GM19463 (cell line): Measurements from ENCODE around the gene CBX4.

Experiments
- ATAC-seq: cut with Tn5 transposase; IDR thresholded peaks from one replicate; pipeline ENCODE4 v1.9.1; 2021; ENCODE audit warnings: mild to moderate bottlenecking, moderate library complexity; ENCODE audit not compliant: unreplicated experiment

CBX4 gene

GRCh38 chr17:79802039-79802735 is 37.1 kb downstream of the CBX4 start:
- no peak for ATAC-seq

- ATAC-seq: no peak
These were observed 37.8 kb downstream of the CBX4 start for GRCh38 chr17:79801156-79802038.

GRCh38 chr17:79800325-79801155 is 38.7 kb downstream of the CBX4 start:
- no peak for ATAC-seq

DNA sequence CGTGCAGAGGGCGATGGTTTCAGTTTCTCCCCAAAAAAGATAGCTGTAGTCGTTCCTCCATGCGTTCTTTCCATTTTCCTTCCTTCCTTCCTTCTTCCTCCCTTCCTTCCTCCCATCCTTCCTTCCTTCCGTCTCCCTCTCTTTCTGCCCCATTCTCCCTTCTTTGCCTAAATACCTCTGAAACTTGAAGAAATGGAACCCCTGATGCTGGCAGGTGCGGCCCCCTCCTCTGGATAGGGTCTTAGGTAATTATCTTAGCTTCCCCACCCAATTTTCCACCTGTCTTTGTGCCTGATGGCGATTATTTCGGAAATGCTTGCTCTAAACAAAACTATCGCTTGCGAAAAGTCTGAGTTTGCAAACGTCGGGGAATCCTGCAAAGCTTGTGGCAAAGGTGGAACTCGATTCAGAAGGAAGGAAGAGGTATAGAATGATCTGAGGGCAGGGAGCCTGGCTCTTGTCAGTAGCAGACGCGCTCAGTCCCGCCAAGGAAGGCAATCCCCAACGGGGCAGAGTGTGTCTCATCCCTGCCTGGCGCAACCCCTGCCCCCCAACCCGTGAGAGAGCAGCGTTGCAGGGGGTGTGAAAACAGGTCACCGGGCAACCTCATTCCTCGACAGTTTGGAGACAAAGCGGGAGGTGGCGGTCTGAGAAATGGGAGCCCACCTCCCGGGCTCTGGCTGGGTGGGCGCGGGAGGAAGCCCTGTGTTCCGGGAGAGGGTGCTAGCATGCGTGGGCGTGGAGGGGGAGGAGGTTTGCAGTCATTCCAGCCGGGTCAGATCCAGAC is 39.5 kb downstream of the CBX4 start:
- no peak for ATAC-seq

- no peak for ATAC-seq
These were observed 40.1 kb downstream of the CBX4 start for GRCh38 chr17:79799174-79799537.

DNA sequence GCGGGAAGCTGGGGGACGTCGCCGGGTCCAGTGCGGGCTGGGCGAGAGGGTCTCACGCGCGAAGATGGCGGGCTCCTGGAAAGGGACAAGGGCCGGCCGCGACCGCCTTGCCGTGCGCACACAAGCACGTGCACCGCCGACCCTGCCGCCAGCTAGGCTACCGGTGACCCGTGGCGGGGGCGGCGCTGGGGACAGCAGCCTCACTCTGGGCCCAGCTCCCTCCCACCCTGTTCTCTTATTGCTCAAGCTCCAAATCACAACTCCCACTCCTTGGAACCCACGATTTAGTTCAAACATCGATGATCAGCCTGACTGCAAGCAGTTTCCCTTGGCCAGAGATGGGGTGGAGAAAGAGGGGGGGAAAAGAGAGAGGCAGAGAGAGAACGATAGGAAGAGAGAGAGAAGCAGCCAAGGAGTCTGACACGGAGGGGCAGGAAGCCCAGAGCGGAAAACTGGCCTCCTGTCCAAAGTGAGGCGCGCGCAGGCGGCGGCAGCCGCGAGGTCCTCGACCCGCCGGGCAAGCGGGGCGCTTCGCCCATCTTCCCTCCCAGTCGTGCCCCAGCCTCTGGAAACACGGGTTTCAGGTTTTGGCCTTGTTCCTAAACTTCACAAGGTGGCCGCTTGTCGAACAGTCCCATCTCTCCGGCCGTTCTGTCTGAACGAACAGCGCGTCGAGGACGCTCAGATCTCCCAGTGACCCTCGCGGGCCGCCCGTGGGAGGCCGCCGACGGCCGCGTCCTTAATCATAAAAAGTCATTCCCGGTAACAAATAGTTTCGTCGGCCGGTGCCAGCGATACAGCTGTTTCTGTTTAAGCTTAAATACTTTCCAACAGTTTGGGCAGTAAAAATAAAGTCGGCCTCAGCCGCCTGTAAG is 40.7 kb downstream of the CBX4 start:
- ATAC-seq: no peak

- peak; percentile 11 for ATAC-seq
These were observed 41.5 kb downstream of the CBX4 start for GRCh38 chr17:79797492-79798298.

DNA sequence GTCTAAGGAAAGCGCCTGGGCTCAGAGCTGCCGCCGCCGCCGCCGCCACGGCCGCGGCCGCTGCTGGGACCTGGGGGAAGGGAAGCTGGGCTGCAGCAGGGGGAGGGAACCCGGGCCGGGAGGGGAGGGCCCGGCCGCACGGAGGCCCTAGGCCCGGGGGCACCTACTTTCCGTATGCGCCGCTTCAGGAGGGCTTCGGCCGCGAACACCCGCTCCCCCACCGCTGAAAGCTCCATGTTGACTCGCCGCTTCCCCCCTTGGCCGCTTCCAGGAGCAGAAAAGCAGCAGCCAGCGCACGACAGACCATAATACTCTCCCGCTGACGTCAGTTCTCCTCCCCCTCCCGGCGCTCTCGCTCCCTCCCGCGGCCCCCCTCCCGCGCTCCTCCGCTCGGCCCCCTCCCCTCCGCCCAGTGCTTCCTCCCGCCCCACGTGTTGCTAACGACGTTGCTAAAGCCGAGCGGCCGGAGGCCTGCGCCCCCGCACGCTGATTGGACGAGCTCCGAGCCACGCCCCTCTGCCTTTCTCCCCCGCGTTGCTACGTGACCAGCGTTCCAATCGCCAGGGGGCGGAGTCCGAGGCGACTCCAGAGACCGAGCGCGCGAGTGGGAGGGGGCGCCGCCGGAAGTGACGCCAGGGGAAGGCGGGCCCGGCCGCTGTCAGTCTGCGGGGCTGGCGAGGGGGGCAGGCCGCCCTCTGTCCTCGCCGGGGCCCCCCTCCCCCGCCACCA is 42.3 kb downstream of the CBX4 start, which contains the start of gene CBX8:
Gene CBX8 (minus strand): TSS at position 315 of the 729 bp plus-strand sequence. CDS start 79 bp downstream, at position 236.
- ATAC-seq: peak; percentile 88

GRCh38 chr17:79796444-79796762 is 42.8 kb downstream of the CBX4 start:
- ATAC-seq: no peak

- ATAC-seq: no peak
These were observed 43.3 kb downstream of the CBX4 start for GRCh38 chr17:79795795-79796443.

- ATAC-seq: no peak
These were observed 44.4 kb downstream of the CBX4 start for GRCh38 chr17:79794659-79795511.

DNA sequence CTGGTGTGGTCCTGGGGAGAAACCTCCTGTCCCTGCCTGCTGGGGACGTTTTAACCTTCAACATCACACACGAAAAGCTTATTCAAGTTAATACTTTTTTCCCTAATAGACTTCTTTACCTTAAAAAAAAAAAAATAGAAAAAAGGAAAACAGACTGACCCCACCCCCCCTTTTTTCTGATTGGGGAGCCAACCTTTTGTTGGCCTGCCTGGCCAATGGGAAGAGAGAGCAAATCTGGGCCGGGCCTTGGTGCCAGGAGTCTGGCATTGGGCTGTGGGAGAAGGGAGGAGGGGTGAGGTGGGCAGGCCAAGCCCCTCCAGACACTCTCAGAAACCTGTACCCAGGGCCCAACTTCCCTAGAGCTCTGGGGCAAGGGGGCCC is 45.3 kb downstream of the CBX4 start:
- no peak for ATAC-seq

GRCh38 chr17:79792984-79793923 is 46.0 kb downstream of the CBX4 start:
- ATAC-seq: no peak

GRCh38 chr17:79792341-79792871 is 46.8 kb downstream of the CBX4 start:
- ATAC-seq: no peak

- no peak for ATAC-seq
These were observed 47.5 kb downstream of the CBX4 start for GRCh38 chr17:79791735-79792161.
